Activated naive CD4-positive, alpha-beta T cell treated with anti-CD3 and anti-CD28 coated beads, Interleukin-2, amount 50 U/mL, for 72 hours (primary cell): Measurements from ENCODE around the gene RLN3. TPM values are rescaled to one million over a fixed set of nuclear protein-coding genes. Genes with fewer than 3 reads are reported as not detected.
A peak's percentile ranks its signal among the peaks of the same experiment; 100 is the strongest.

Experiments
- ATAC-seq, 2 donors: fragments of 150-1000 bp; cut with Tn5 transposase; 2 replicates each; pipeline ENCODE4 v1.10.0; 2021; ENCODE audit warnings: mild to moderate bottlenecking in 2 of 2, moderate library complexity in 2 of 2
- DNase-seq, 2 donors: peaks; one replicate each; pipeline ENCODE4 v3.0.0; 2021 to 2022; ENCODE audit warnings: low spot score in 2 of 2
- H3K27ac Mint-ChIP-seq, 2 donors: one replicate each; pipeline ENCODE4 v1.8.0; 2022; ENCODE audit warnings: mild to moderate bottlenecking in 2 of 2, mixed read lengths in 2 of 2
- H3K36me3 Mint-ChIP-seq, 2 donors: one replicate each; pipeline ENCODE4 v1.8.0; 2022; ENCODE audit warnings: mixed read lengths in 2 of 2
- H3K9me3 Mint-ChIP-seq, 2 donors: one replicate each; pipeline ENCODE4 v1.8.0; 2022; ENCODE audit warnings: mixed read lengths in 2 of 2
- total RNA-seq, 2 donors: library from RNA; stranded (reverse); gene quantifications; one replicate each; pipeline ENCODE4 v1.2.3, GENCODE V29; 2022

RLN3 gene
- total RNA-seq, 2 donors from 2014 or later: not detected

GRCh38 chr19:13989487-13989886 lies 38.5 kb upstream of the RLN3 start:
- H3K27ac Mint-ChIP-seq: peak overlapping the region in 1 of 2 donors; percentile 99
- DNase-seq (no peak), ATAC-seq (no peak)
- H3K36me3 Mint-ChIP-seq: peaks cover 4 to 8% of the 10 kb centered on the region in 2 donors
- H3K9me3 Mint-ChIP-seq: no peaks in the 10 kb centered on the region

GRCh38 chr19:13990085-13990484 lies 37.9 kb upstream of the RLN3 start:
- DNase-seq (no peak), ATAC-seq (no peak)
- Mint-ChIP-seq H3K27ac (peak overlapping the region in 1 of 2 donors; percentile 99), H3K9me3 (no peaks in the 10 kb centered on the region), H3K36me3 (peaks cover 4 to 8% of the 10 kb centered on the region in 2 donors)

- H3K36me3 Mint-ChIP-seq: peaks cover 4 to 8% of the 10 kb centered on the region in 2 donors
- DNase-seq: no peak
- H3K9me3 Mint-ChIP-seq: no peaks in the 10 kb centered on the region
- ATAC-seq: no peak
- peak overlapping the region; percentile 15 to 47 for H3K27ac Mint-ChIP-seq
Observed at GRCh38 chr19:13992025-13992424, 35.9 kb upstream of the RLN3 start.

- H3K27ac Mint-ChIP-seq: peak overlapping the region in 1 of 2 donors; percentile 82
- ATAC-seq (no peak), DNase-seq (no peak)
Observed at GRCh38 chr19:13993590-13994300, 34.2 kb upstream of the RLN3 start.

GRCh38 chr19:13995017-13995728 lies 32.8 kb upstream of the RLN3 start:
- ATAC-seq: no peak
- Mint-ChIP-seq H3K36me3 (peaks cover 8 to 16% of the 10 kb centered on the region in 2 donors), H3K27ac (no peak overlapping the region), H3K9me3 (peaks cover 0 to 4% of the 10 kb centered on the region in 2 donors)
- DNase-seq: no peak

More at GRCh38 chr19:13993590-13994300, 34.2 kb upstream of the RLN3 start:
- Mint-ChIP-seq H3K9me3 (peaks cover 0 to 2% of the 10 kb centered on the region in 2 donors), H3K36me3 (peaks cover 6 to 18% of the 10 kb centered on the region in 2 donors)

GRCh38 chr19:13995878-13996765 lies 31.8 kb upstream of the RLN3 start:
- Mint-ChIP-seq H3K9me3 (peaks cover 0 to 4% of the 10 kb centered on the region in 2 donors), H3K27ac (no peak overlapping the region), H3K36me3 (peaks cover 8 to 19% of the 10 kb centered on the region in 2 donors)
- DNase-seq (no peak), ATAC-seq (no peak)

GRCh38 chr19:13996928-13997630 lies 30.9 kb upstream of the RLN3 start:
- H3K27ac Mint-ChIP-seq: no peak overlapping the region

GRCh38 chr19:13997631-13997962 lies 30.4 kb upstream of the RLN3 start:
- peaks cover 0 to 4% of the 10 kb centered on the region in 2 donors for H3K9me3 Mint-ChIP-seq
- no peak for DNase-seq
- H3K36me3 Mint-ChIP-seq: peaks cover 4 to 21% of the 10 kb centered on the region in 2 donors
- ATAC-seq: no peak
- H3K27ac Mint-ChIP-seq: no peak overlapping the region

More at GRCh38 chr19:13996928-13997630, 30.9 kb upstream of the RLN3 start:
- DNase-seq (no peak), ATAC-seq (no peak)
- Mint-ChIP-seq H3K36me3 (peaks cover 6 to 21% of the 10 kb centered on the region in 2 donors), H3K9me3 (peaks cover 0 to 4% of the 10 kb centered on the region in 2 donors)

GRCh38 chr19:13998426-13998825 lies 29.5 kb upstream of the RLN3 start:
- DNase-seq (no peak), ATAC-seq (no peak)
- H3K36me3 Mint-ChIP-seq: peaks cover 4 to 21% of the 10 kb centered on the region in 2 donors
- peaks cover 0 to 4% of the 10 kb centered on the region in 2 donors for H3K9me3 Mint-ChIP-seq
- H3K27ac Mint-ChIP-seq: no peak overlapping the region

- DNase-seq: no peak
- Mint-ChIP-seq H3K9me3 (peaks cover 0 to 4% of the 10 kb centered on the region in 2 donors), H3K36me3 (peaks cover 4 to 21% of the 10 kb centered on the region in 2 donors), H3K27ac (no peak overlapping the region)
- no peak for ATAC-seq
Observed at GRCh38 chr19:13999085-13999484, 28.9 kb upstream of the RLN3 start.

- Mint-ChIP-seq H3K27ac (peak overlapping the region; percentile 78 to 94), H3K9me3 (peaks cover 0 to 4% of the 10 kb centered on the region in 2 donors), H3K36me3 (peaks cover 4 to 21% of the 10 kb centered on the region in 2 donors)
- ATAC-seq (no peak), DNase-seq (no peak)
Observed at GRCh38 chr19:14000691-14001375, 27.1 kb upstream of the RLN3 start.

GRCh38 chr19:14002571-14003250 lies 25.2 kb upstream of the RLN3 start:
- peak overlapping the region; percentile 94 to 97 for H3K27ac Mint-ChIP-seq
- no peak for ATAC-seq
- H3K9me3 Mint-ChIP-seq: peaks cover 0 to 4% of the 10 kb centered on the region in 2 donors
- no peak for DNase-seq
- H3K36me3 Mint-ChIP-seq: peaks cover 4 to 21% of the 10 kb centered on the region in 2 donors

GRCh38 chr19:14003251-14004055 lies 24.5 kb upstream of the RLN3 start:
- DNase-seq (no peak), ATAC-seq (no peak)
- Mint-ChIP-seq H3K9me3 (peaks cover 0 to 4% of the 10 kb centered on the region in 2 donors), H3K27ac (peak overlapping the region; percentile 94 to 97), H3K36me3 (peaks cover 4 to 14% of the 10 kb centered on the region in 2 donors)

- DNase-seq (no peak), ATAC-seq (no peak)
- H3K9me3 Mint-ChIP-seq: no peaks in the 10 kb centered on the region
- peak overlapping the region; percentile 88 to 94 for H3K27ac Mint-ChIP-seq
- H3K36me3 Mint-ChIP-seq: peaks cover 0 to 6% of the 10 kb centered on the region in 2 donors
Observed at GRCh38 chr19:14004619-14005348, 23.2 kb upstream of the RLN3 start.
